ENCODE data around the gene GRM2. TPM values are rescaled to one million over a fixed set of nuclear protein-coding genes. Genes with fewer than 3 reads are reported as not detected.

Gene GRM2
- total RNA-seq, 2 donors from 2014 or later: 0.16 to 0.19 TPM

GRCh38 chr3:51708216-51708845 lies 1.5 kb downstream of the GRM2 start:
- Histone ChIP-seq H3K36me3 (peaks cover 4% of the 10 kb centered on the region), H3K27ac (no peak overlapping the region), H3K4me1 (peaks cover 0 to 13% of the 10 kb centered on the region in 2 donors), H3K4me3 (no peak overlapping the region), H3K9me3 (no peaks in the 10 kb centered on the region), H3K27me3 (no peaks in the 10 kb centered on the region)
- TF ChIP-seq CTCF (IDR thresholded peaks at IDR 0.05): no peak
- no peak for DNase-seq (ENCODE audit: low spot score)

- no peak for DNase-seq (ENCODE audit: low spot score)
- Histone ChIP-seq H3K4me3 (no peak overlapping the region), H3K4me1 (peaks cover 0 to 13% of the 10 kb centered on the region in 2 donors), H3K27me3 (no peaks in the 10 kb centered on the region), H3K36me3 (no peaks in the 10 kb centered on the region), H3K27ac (no peak overlapping the region), H3K9me3 (no peaks in the 10 kb centered on the region)
- TF ChIP-seq CTCF (IDR thresholded peaks at IDR 0.05): no peak
Measured at GRCh38 chr3:51709004-51709420, 2.1 kb downstream of the GRM2 start.

GRCh38 chr3:51709675-51710074 lies 2.8 kb downstream of the GRM2 start:
- Histone ChIP-seq H3K36me3 (no peaks in the 10 kb centered on the region), H3K27me3 (no peaks in the 10 kb centered on the region), H3K27ac (no peak overlapping the region), H3K4me1 (peaks cover 0 to 13% of the 10 kb centered on the region in 2 donors), H3K9me3 (no peaks in the 10 kb centered on the region), H3K4me3 (no peak overlapping the region)
- no peak for TF ChIP-seq CTCF (IDR thresholded peaks at IDR 0.05)
- DNase-seq (ENCODE audit: low spot score): no peak

GRCh38 chr3:51710631-51711351 lies 3.9 kb downstream of the GRM2 start:
- DNase-seq (ENCODE audit: low spot score): no peak

GRCh38 chr3:51711352-51712037 lies 4.6 kb downstream of the GRM2 start:
- Histone ChIP-seq H3K36me3 (no peaks in the 10 kb centered on the region), H3K27ac (no peak overlapping the region), H3K9me3 (no peaks in the 10 kb centered on the region), H3K4me1 (peaks cover 0 to 9% of the 10 kb centered on the region in 2 donors), H3K27me3 (no peaks in the 10 kb centered on the region), H3K4me3 (no peak overlapping the region)
- TF ChIP-seq CTCF (IDR thresholded peaks at IDR 0.05): no peak
- DNase-seq (ENCODE audit: low spot score): no peak

More at GRCh38 chr3:51710631-51711351, 3.9 kb downstream of the GRM2 start:
- no peak for TF ChIP-seq CTCF (IDR thresholded peaks at IDR 0.05)
- no peak overlapping the region for H3K27ac ChIP-seq
- no peaks in the 10 kb centered on the region for H3K27me3 ChIP-seq
- no peak overlapping the region for H3K4me3 ChIP-seq
- H3K36me3 ChIP-seq: no peaks in the 10 kb centered on the region
- peaks cover 0 to 13% of the 10 kb centered on the region in 2 donors for H3K4me1 ChIP-seq
- no peaks in the 10 kb centered on the region for H3K9me3 ChIP-seq
